Right atrium auricular region (tissue), 2 donors: Measurements from ENCODE around the gene PSMB9. TPM values are rescaled to one million over a fixed set of nuclear protein-coding genes. Genes with fewer than 3 reads are reported as not detected.
A peak's percentile ranks its signal among the peaks of the same experiment; 100 is the strongest.

Source experiments
- DNase-seq: peaks from one replicate; pipeline ENCODE4 v3.0.0-alpha.2; 2019; ENCODE audit warnings: low spot score
- H3K27ac ChIP-seq, 2 donors: fragments of 200-600 bp; sonication (generic); 1 replicate in 1 of 2; 2 replicates in 1 of 2; pipeline ENCODE4 v1.5.1; 2016 to 2019
- H3K27me3 ChIP-seq, 2 donors: fragments of 200-600 bp; sonication (generic); one replicate each; pipeline versions ENCODE4 v1.5.1 to v1.6.0; 2017 to 2019
- H3K36me3 ChIP-seq: fragments of 200-600 bp; sonication (generic); one replicate; pipeline ENCODE4 v1.5.1; 2016
- H3K4me1 ChIP-seq, 2 donors: fragments of 200-600 bp; sonication (generic); one replicate each; pipeline versions ENCODE4 v1.5.1 to v1.6.0; 2017 to 2019
- H3K4me3 ChIP-seq, 2 donors: fragments of 200-600 bp; sonication (generic); 1 replicate in 1 of 2; 2 replicates in 1 of 2; pipeline ENCODE4 v1.5.1; 2017 to 2019; ENCODE audit warnings: mild to moderate bottlenecking in 1 of 2, moderate library complexity in 1 of 2
- H3K9me3 ChIP-seq, 2 donors: fragments of 200-600 bp; sonication (generic); one replicate each; pipeline ENCODE4 v1.5.1; 2019
- total RNA-seq, 2 donors: library from RNA; depleted of rRNA; stranded (reverse); fragments of >200 nt; gene quantifications; one replicate each; pipeline ENCODE4 v1.1.0, GENCODE V29; 2016
- TF ChIP-seq, protein P1 (sequence below), 2 donors: fragments of 200-600 bp; sonication (generic); IDR thresholded peaks; one replicate each; pipeline ENCODE4 v1.5.1; 2019; ENCODE audit warnings: antibody characterized with exemption in 2 of 2

The PSMB9 gene
- total RNA-seq, 2 donors from 2014 or later, result 10.9 to 17.6 TPM

DNA sequence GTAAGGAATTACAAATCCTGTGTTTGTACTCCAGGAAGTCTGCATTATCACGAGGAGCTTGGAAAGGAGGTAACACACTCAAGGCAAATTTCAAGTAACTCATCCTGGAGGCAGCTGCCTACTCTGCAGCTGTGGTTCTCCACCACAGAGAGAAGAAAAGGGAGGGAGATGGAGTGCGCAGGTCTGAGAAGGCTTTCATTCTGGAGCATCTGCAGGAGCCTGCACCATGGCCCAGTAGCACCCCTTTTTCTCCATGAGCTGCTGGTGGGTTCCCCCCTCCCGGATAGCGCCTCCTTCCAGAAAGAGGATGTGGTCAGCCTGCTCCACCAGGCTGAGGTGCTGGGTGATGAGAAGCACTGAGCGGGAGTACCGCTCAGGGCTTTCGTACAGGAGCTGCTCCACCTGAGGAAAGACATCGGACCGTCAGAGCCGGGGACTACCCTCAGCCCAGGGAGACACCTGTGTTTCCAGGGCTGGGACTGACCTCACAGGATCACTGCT is 8.6 kb upstream of the PSMB9 start:
- Histone ChIP-seq H3K27me3 (no peaks in the 10 kb centered on the region), H3K4me1 (peaks cover 0 to 25% of the 10 kb centered on the region in 2 donors), H3K9me3 (no peaks in the 10 kb centered on the region), H3K27ac (peak overlapping the region; percentile 94 to 95), H3K36me3 (peaks cover 56% of the 10 kb centered on the region), H3K4me3 (no peak overlapping the region)
- DNase-seq, result no peak
- TF ChIP-seq, protein P1, sequence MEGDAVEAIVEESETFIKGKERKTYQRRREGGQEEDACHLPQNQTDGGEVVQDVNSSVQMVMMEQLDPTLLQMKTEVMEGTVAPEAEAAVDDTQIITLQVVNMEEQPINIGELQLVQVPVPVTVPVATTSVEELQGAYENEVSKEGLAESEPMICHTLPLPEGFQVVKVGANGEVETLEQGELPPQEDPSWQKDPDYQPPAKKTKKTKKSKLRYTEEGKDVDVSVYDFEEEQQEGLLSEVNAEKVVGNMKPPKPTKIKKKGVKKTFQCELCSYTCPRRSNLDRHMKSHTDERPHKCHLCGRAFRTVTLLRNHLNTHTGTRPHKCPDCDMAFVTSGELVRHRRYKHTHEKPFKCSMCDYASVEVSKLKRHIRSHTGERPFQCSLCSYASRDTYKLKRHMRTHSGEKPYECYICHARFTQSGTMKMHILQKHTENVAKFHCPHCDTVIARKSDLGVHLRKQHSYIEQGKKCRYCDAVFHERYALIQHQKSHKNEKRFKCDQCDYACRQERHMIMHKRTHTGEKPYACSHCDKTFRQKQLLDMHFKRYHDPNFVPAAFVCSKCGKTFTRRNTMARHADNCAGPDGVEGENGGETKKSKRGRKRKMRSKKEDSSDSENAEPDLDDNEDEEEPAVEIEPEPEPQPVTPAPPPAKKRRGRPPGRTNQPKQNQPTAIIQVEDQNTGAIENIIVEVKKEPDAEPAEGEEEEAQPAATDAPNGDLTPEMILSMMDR (IDR thresholded peaks at IDR 0.05), result no peak

GRCh38 chr6:32847004-32847403 is 7.0 kb upstream of the PSMB9 start:
- H3K4me1 ChIP-seq, result peaks cover 0 to 36% of the 10 kb centered on the region in 2 donors
- no peaks in the 10 kb centered on the region for H3K9me3 ChIP-seq
- no peak for DNase-seq
- H3K36me3 ChIP-seq, result peaks cover 60% of the 10 kb centered on the region
- H3K4me3 ChIP-seq, result no peak overlapping the region
- TF ChIP-seq, protein P1 (IDR thresholded peaks at IDR 0.05), result no peak
- H3K27me3 ChIP-seq, result no peaks in the 10 kb centered on the region
- no peak overlapping the region for H3K27ac ChIP-seq

DNA sequence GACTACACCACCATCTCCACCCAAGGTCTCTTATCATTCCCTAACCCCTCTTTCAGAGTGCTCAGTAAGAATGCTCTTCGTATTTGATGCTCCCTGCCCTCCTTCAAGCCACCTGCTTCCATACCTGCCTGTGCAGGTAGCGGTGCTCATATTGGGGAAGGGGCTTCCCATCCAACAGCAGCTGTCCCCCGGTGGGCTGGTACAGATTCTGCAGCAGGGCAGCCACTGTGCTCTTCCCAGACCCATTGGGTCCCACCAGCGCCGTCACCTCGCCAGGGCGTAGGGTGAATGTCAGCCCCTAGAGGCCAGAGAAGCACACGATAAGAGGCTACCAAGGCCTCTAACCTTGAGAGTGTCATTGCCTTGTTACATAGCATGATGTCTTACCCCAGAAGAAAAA is 6.2 kb upstream of the PSMB9 start:
- Histone ChIP-seq H3K27me3 (no peaks in the 10 kb centered on the region), H3K4me3 (no peak overlapping the region), H3K9me3 (no peaks in the 10 kb centered on the region), H3K27ac (no peak overlapping the region), H3K36me3 (peaks cover 60% of the 10 kb centered on the region), H3K4me1 (peaks cover 0 to 39% of the 10 kb centered on the region in 2 donors)
- TF ChIP-seq, protein P1 (IDR thresholded peaks at IDR 0.05), result no peak
- no peak for DNase-seq

DNA sequence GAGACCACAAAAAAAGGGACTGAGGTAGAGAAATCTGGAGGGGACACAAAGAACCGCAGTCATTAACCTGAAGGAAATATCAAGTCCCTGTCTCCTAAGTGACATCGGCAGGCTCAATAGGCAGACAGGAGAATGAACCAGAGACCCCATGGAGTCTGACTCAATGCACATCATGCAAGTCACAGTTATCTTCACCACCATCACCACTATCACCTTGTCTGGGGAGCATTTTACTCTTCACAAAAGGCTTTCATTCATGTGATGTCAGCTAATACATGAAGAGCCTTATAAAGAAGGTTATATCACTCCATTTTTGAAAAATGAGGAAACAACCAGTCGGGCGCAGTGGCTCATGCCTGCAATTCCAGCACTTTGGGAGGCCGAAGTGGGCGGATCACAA is 4.9 kb upstream of the PSMB9 start:
- Histone ChIP-seq H3K4me1 (peaks cover 0 to 33% of the 10 kb centered on the region in 2 donors), H3K9me3 (no peaks in the 10 kb centered on the region), H3K27ac (no peak overlapping the region), H3K4me3 (no peak overlapping the region), H3K27me3 (no peaks in the 10 kb centered on the region), H3K36me3 (peaks cover 60% of the 10 kb centered on the region)
- no peak for DNase-seq
- TF ChIP-seq, protein P1 (IDR thresholded peaks at IDR 0.05), result no peak

- TF ChIP-seq, protein P1 (IDR thresholded peaks at IDR 0.05), result no peak
- H3K27me3 ChIP-seq, result no peaks in the 10 kb centered on the region
- no peak for DNase-seq
- H3K27ac ChIP-seq, result peak overlapping the region in 1 of 2 donors; percentile 99
- H3K9me3 ChIP-seq, result no peaks in the 10 kb centered on the region
- H3K4me1 ChIP-seq, result peaks cover 0 to 32% of the 10 kb centered on the region in 2 donors
- H3K36me3 ChIP-seq, result peaks cover 51% of the 10 kb centered on the region
- H3K4me3 ChIP-seq, result no peak overlapping the region
Measured at GRCh38 chr6:32851025-32851424, 3.0 kb upstream of the PSMB9 start.
